ENCODE results near the gene GPR156.
"Not testable (repeated sequence)": the region's sequence is repeated elsewhere in the genome, so short reads cannot be mapped to it uniquely, and the experiment has no call there.

The GPR156 gene

GRCh38 chr3:120284747-120285507, at the start of gene GPR156:
TSS of gene GPR156 (minus strand) at chr3:120285222. CDS start at chr3:120244098, 41,124 bp downstream.
- no peak for DNase-seq (ENCODE audit: low spot score)

- no peak for DNase-seq (ENCODE audit: low spot score)
These were observed 47.6 kb upstream of the GPR156 start for GRCh38 chr3:120332646-120333045.

- no peak for DNase-seq (ENCODE audit: low spot score)
These were observed 46.1 kb upstream of the GPR156 start for GRCh38 chr3:120331076-120331475.

- DNase-seq (ENCODE audit: low spot score) = no peak
These were observed 41.8 kb upstream of the GPR156 start for GRCh38 chr3:120326784-120327183.

GRCh38 chr3:120324190-120324589, 39.2 kb upstream of the GPR156 start:
- DNase-seq (ENCODE audit: low spot score) = no peak

GRCh38 chr3:120323761-120324160, 38.7 kb upstream of the GPR156 start:
- DNase-seq (ENCODE audit: low spot score) = not testable (repeated sequence)

GRCh38 chr3:120311863-120312794, 27.1 kb upstream of the GPR156 start:
- no peak for DNase-seq (ENCODE audit: low spot score)

- no peak for DNase-seq (ENCODE audit: low spot score)
These were observed 21.8 kb upstream of the GPR156 start for GRCh38 chr3:120306519-120307455.

GRCh38 chr3:120304616-120305015, 19.6 kb upstream of the GPR156 start:
- no peak for DNase-seq (ENCODE audit: low spot score)

GRCh38 chr3:120302361-120302760, 17.3 kb upstream of the GPR156 start:
- DNase-seq (ENCODE audit: low spot score) = no peak

GRCh38 chr3:120300971-120301370, 15.9 kb upstream of the GPR156 start:
- no peak for DNase-seq (ENCODE audit: low spot score)

- DNase-seq (ENCODE audit: low spot score) = no peak
These were observed 14.4 kb upstream of the GPR156 start for GRCh38 chr3:120299403-120299802.

- DNase-seq (ENCODE audit: low spot score) = no peak
These were observed 14.0 kb upstream of the GPR156 start for GRCh38 chr3:120298996-120299395.

- DNase-seq (ENCODE audit: low spot score) = not testable (repeated sequence)
These were observed 6.5 kb upstream of the GPR156 start for GRCh38 chr3:120291552-120291951.

- DNase-seq (ENCODE audit: low spot score) = no peak
These were observed 4.6 kb upstream of the GPR156 start for GRCh38 chr3:120289636-120290035.

- DNase-seq (ENCODE audit: low spot score) = no peak
These were observed 1.4 kb upstream of the GPR156 start for GRCh38 chr3:120286465-120286864.

GRCh38 chr3:120285508-120285841, 453 bp upstream of the GPR156 start:
- no peak for DNase-seq (ENCODE audit: low spot score)

GRCh38 chr3:120281261-120281660, 3.8 kb downstream of the GPR156 start:
- DNase-seq (ENCODE audit: low spot score) = no peak

GRCh38 chr3:120280566-120280965, 4.5 kb downstream of the GPR156 start:
- DNase-seq (ENCODE audit: low spot score) = no peak

GRCh38 chr3:120280026-120280425, 5.0 kb downstream of the GPR156 start:
- no peak for DNase-seq (ENCODE audit: low spot score)

- DNase-seq (ENCODE audit: low spot score) = no peak
These were observed 8.3 kb downstream of the GPR156 start for GRCh38 chr3:120276767-120277166.

GRCh38 chr3:120275618-120276017, 9.4 kb downstream of the GPR156 start:
- no peak for DNase-seq (ENCODE audit: low spot score)

Data from HuH-7 (cell line).